ENCODE results near the gene SCRT2.

DNA sequence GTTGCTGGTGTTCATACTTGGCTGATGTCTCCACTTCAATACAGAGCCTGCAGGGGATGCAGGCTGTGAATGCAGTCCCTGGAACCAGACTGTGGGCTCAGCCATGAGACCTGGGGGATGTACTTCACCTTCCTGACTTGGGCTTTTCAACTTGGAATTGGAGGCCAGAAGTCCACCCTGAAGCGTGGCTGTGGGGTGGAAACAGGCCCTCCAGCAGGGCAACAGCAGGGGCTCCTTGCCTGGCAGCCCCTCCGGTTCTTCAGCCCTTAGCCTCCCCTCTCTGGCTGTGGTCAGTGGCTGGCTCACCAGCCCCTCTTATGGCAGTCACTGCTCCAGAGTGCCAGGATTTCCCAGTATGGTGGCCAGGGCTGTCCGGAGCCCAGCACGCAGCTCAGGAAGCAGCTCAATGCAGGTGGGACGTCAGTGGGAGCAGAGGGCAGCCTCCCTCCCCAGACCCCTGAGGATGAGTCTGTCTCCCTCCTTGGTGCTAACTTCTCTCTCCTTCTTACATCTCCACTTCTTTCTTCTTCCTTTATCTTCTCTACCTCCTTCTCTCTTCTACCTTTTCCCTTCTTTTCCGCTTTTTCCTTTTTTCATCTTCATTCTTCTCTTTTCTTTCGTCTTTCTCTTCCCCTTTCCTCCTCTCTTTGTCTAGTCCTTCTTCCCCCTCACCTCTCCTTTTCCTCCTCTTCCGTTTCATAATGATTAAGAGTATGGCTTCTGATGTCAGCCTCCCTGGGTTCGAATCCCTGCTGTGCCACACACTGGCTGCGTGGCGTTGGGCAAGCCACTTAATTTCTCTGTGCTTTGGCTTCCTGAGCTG is 47.4 kb upstream of the SCRT2 start:
- no peak for TF ChIP-seq POLR2AphosphoS5 (IDR thresholded peaks at IDR 0.05; ENCODE audit: insufficient read depth, low read depth, low read length)
- TF ChIP-seq, protein P1, sequence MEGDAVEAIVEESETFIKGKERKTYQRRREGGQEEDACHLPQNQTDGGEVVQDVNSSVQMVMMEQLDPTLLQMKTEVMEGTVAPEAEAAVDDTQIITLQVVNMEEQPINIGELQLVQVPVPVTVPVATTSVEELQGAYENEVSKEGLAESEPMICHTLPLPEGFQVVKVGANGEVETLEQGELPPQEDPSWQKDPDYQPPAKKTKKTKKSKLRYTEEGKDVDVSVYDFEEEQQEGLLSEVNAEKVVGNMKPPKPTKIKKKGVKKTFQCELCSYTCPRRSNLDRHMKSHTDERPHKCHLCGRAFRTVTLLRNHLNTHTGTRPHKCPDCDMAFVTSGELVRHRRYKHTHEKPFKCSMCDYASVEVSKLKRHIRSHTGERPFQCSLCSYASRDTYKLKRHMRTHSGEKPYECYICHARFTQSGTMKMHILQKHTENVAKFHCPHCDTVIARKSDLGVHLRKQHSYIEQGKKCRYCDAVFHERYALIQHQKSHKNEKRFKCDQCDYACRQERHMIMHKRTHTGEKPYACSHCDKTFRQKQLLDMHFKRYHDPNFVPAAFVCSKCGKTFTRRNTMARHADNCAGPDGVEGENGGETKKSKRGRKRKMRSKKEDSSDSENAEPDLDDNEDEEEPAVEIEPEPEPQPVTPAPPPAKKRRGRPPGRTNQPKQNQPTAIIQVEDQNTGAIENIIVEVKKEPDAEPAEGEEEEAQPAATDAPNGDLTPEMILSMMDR (IDR thresholded peaks at IDR 0.05; ENCODE audit: extremely low read depth in 1 of 2, insufficient read depth in 1 of 2, low read depth in 1 of 2, low read length in 2 of 2), result no peak
- TF ChIP-seq FOS (IDR thresholded peaks at IDR 0.05; ENCODE audit: borderline replicate concordance, insufficient read depth, low read length), result no peak
- TF ChIP-seq POLR2A (IDR thresholded peaks at IDR 0.05; ENCODE audit: low read depth, low read length), result no peak

Data from endothelial cell of umbilical vein (primary cell).